ENCODE measurements around the gene CBR3.
"Not testable (repeated sequence)": the region's sequence is repeated elsewhere in the genome, so short reads cannot be mapped to it uniquely, and the experiment has no call there.

The CBR3 gene

GRCh38 chr21:36120304-36120888 lies 14.5 kb upstream of the CBR3 start:
- DNase-seq, result no peak

- DNase-seq, result no peak
Observed at GRCh38 chr21:36122977-36123376, 11.9 kb upstream of the CBR3 start.

GRCh38 chr21:36124395-36124794 lies 10.5 kb upstream of the CBR3 start:
- DNase-seq, result no peak

GRCh38 chr21:36125512-36126207 lies 9.2 kb upstream of the CBR3 start:
- DNase-seq, result peak; percentile 33 to 60

- DNase-seq, result no peak
Observed at GRCh38 chr21:36126208-36126565, 8.7 kb upstream of the CBR3 start.

- DNase-seq, result no peak
Observed at GRCh38 chr21:36126621-36127110, 8.2 kb upstream of the CBR3 start.

GRCh38 chr21:36127250-36127904 lies 7.5 kb upstream of the CBR3 start:
- no peak for DNase-seq

- DNase-seq, result no peak
Observed at GRCh38 chr21:36127977-36128376, 6.9 kb upstream of the CBR3 start.

GRCh38 chr21:36129219-36129618 lies 5.7 kb upstream of the CBR3 start:
- no peak for DNase-seq

- DNase-seq, result not testable (repeated sequence)
Observed at GRCh38 chr21:36130414-36130762, 4.5 kb upstream of the CBR3 start.

- DNase-seq, result not testable (repeated sequence)
Observed at GRCh38 chr21:36130839-36131238, 4.0 kb upstream of the CBR3 start.

GRCh38 chr21:36132696-36133095 lies 2.2 kb upstream of the CBR3 start:
- peak; percentile 38 to 49 for DNase-seq

GRCh38 chr21:36135391-36136102 lies 668 bp downstream of the CBR3 start:
- peak; percentile 73 to 74 for DNase-seq

GRCh38 chr21:36139791-36140190 lies 4.9 kb downstream of the CBR3 start:
- not testable (repeated sequence) for DNase-seq

- DNase-seq, result peak; percentile 70 to 90
Observed at GRCh38 chr21:36141513-36141925, 6.6 kb downstream of the CBR3 start.

GRCh38 chr21:36144233-36144632 lies 9.4 kb downstream of the CBR3 start:
- DNase-seq, result not testable (repeated sequence)

- DNase-seq, result no peak
Observed at GRCh38 chr21:36145259-36145658, 10.4 kb downstream of the CBR3 start.

GRCh38 chr21:36147911-36148310 lies 13.0 kb downstream of the CBR3 start:
- no peak for DNase-seq

- no peak for DNase-seq
Observed at GRCh38 chr21:36148886-36149285, 14.0 kb downstream of the CBR3 start.

GRCh38 chr21:36149788-36150711 lies 15.2 kb downstream of the CBR3 start:
- peak; percentile 81 to 91 for DNase-seq

- no peak for DNase-seq
Observed at GRCh38 chr21:36155603-36156338, 20.9 kb downstream of the CBR3 start.

All from inflammatory macrophage treated with lipopolysaccharide for 1 hour (primary cell).